Epidermal melanocyte (primary cell): ENCODE measurements around the gene TMEM202.
"Not testable (repeated sequence)": the region's sequence is repeated elsewhere in the genome, so short reads cannot be mapped to it uniquely, and the experiment has no call there.

Experiments used
- DNase-seq: peaks from one replicate; pipeline ENCODE4 v3.0.0; 2011; ENCODE audit warnings: low spot score; ENCODE audit not compliant: insufficient read length

Gene TMEM202

GRCh38 chr15:72397796-72398588, at the start of gene TMEM202:
Gene TMEM202, plus strand, starts transcription at chr15:72398305. Its CDS starts 22 bp downstream, at chr15:72398327.
- DNase-seq: no peak

- no peak for DNase-seq
Measured at GRCh38 chr15:72353266-72353665, 44.8 kb upstream of the TMEM202 start.

GRCh38 chr15:72354496-72354895, 43.6 kb upstream of the TMEM202 start:
- DNase-seq: no peak

- no peak for DNase-seq
Measured at GRCh38 chr15:72358121-72358520, 40.0 kb upstream of the TMEM202 start.

GRCh38 chr15:72358650-72359171, 39.4 kb upstream of the TMEM202 start:
- DNase-seq: peak; percentile 28

- no peak for DNase-seq
Measured at GRCh38 chr15:72361176-72361575, 36.9 kb upstream of the TMEM202 start.

- no peak for DNase-seq
Measured at GRCh38 chr15:72365844-72366243, 32.3 kb upstream of the TMEM202 start.

GRCh38 chr15:72368325-72368724, 29.8 kb upstream of the TMEM202 start:
- DNase-seq: no peak

- no peak for DNase-seq
Measured at GRCh38 chr15:72368899-72369298, 29.2 kb upstream of the TMEM202 start.

GRCh38 chr15:72369964-72370363, 28.1 kb upstream of the TMEM202 start:
- no peak for DNase-seq

- DNase-seq: no peak
Measured at GRCh38 chr15:72372361-72372760, 25.7 kb upstream of the TMEM202 start.

GRCh38 chr15:72375501-72375845, 22.6 kb upstream of the TMEM202 start:
- no peak for DNase-seq

GRCh38 chr15:72375846-72376581, 22.1 kb upstream of the TMEM202 start, which contains the start of gene HEXA:
Gene HEXA, minus strand, starts transcription at chr15:72376014. Its CDS starts 42 bp downstream, at chr15:72375972.
- peak; percentile 73 for DNase-seq

- no peak for DNase-seq
Measured at GRCh38 chr15:72377331-72377730, 20.8 kb upstream of the TMEM202 start.

- DNase-seq: not testable (repeated sequence)
Measured at GRCh38 chr15:72379106-72379505, 19.0 kb upstream of the TMEM202 start.

- no peak for DNase-seq
Measured at GRCh38 chr15:72379856-72380430, 18.2 kb upstream of the TMEM202 start.

- no peak for DNase-seq
Measured at GRCh38 chr15:72380743-72381142, 17.4 kb upstream of the TMEM202 start.

GRCh38 chr15:72382146-72382545, 16.0 kb upstream of the TMEM202 start:
- no peak for DNase-seq

GRCh38 chr15:72387741-72388140, 10.4 kb upstream of the TMEM202 start:
- DNase-seq: no peak

GRCh38 chr15:72389231-72389630, 8.9 kb upstream of the TMEM202 start:
- DNase-seq: no peak

GRCh38 chr15:72396331-72396730, 1.8 kb upstream of the TMEM202 start:
- DNase-seq: not testable (repeated sequence)

GRCh38 chr15:72398648-72399047, 543 bp downstream of the TMEM202 start:
- no peak for DNase-seq
